UCSD-AML1 (cell line): ENCODE data around the gene TRDMT1.

ENCODE experiments used
- DNase-seq: peaks from one replicate; lab custom pipeline; 2025; ENCODE audit not compliant: unreplicated experiment; lab: John Stamatoyannopoulos, UW

Gene TRDMT1

GRCh38 chr10:17109475-17110207, 91.8 kb downstream of the TRDMT1 start:
- no peak for DNase-seq

- no peak for DNase-seq
Measured at GRCh38 chr10:17109046-17109445, 92.4 kb downstream of the TRDMT1 start.

- no peak for DNase-seq
Measured at GRCh38 chr10:17106991-17107390, 94.5 kb downstream of the TRDMT1 start.

GRCh38 chr10:17101910-17102266, 99.6 kb downstream of the TRDMT1 start:
- no peak for DNase-seq

- no peak for DNase-seq
Measured at GRCh38 chr10:17101257-17101909, 100.1 kb downstream of the TRDMT1 start.

- DNase-seq, result no peak
Measured at GRCh38 chr10:17100586-17100985, 100.9 kb downstream of the TRDMT1 start.

- DNase-seq, result no peak
Measured at GRCh38 chr10:17098012-17098411, 103.5 kb downstream of the TRDMT1 start.
